GM12801 (cell line): ENCODE results near the gene ELP5.

ENCODE experiments used
- TF ChIP-seq, protein P1 (sequence below): IDR thresholded peaks from one replicate; pipeline ENCODE4 v1.5.1; 2011; ENCODE audit warnings: control low read depth; ENCODE audit not compliant: insufficient read length; ENCODE audit errors: extremely low read depth

Gene ELP5

DNA sequence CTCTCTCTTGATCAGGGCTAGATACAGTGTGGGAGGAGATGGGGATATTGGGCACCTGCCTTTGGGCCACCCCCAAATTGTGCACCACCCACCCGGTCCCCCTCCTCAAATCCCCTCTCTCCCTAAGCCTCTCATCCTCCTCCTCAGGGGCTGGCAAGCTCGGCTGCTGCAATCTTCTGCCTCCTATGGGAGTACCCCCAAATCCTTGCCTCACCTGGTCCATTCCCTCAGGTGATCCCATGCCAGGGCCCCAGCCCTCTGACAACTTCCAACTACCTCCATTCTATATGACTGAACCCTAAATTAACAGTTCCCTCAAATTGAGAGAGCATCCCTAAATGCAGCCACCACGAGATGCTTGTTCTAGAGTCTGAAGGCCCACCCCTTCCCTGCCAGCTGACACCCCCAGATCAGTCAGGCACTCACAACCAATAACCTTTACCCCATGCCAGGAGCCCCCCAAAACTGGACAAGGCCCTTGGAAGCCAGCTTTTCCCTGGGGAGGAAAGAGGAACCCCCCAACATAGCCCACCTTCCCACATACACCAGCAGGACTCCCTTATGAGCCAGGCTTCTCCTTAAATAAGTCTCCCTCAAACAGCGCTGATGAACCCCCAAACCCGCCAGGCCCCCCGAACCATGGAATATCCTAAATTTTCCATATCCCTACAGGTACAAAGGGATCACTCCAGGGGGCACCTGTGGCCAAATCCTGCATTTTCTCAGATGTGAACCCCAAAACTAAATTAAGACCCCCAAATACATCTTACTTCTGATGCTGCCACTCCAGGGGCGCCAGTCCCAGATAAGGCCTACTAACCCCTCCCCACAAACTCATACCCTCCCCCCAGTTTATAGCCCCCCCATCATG is 35.5 kb upstream of the ELP5 start:
- TF ChIP-seq, protein P1, sequence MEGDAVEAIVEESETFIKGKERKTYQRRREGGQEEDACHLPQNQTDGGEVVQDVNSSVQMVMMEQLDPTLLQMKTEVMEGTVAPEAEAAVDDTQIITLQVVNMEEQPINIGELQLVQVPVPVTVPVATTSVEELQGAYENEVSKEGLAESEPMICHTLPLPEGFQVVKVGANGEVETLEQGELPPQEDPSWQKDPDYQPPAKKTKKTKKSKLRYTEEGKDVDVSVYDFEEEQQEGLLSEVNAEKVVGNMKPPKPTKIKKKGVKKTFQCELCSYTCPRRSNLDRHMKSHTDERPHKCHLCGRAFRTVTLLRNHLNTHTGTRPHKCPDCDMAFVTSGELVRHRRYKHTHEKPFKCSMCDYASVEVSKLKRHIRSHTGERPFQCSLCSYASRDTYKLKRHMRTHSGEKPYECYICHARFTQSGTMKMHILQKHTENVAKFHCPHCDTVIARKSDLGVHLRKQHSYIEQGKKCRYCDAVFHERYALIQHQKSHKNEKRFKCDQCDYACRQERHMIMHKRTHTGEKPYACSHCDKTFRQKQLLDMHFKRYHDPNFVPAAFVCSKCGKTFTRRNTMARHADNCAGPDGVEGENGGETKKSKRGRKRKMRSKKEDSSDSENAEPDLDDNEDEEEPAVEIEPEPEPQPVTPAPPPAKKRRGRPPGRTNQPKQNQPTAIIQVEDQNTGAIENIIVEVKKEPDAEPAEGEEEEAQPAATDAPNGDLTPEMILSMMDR: no peak

DNA sequence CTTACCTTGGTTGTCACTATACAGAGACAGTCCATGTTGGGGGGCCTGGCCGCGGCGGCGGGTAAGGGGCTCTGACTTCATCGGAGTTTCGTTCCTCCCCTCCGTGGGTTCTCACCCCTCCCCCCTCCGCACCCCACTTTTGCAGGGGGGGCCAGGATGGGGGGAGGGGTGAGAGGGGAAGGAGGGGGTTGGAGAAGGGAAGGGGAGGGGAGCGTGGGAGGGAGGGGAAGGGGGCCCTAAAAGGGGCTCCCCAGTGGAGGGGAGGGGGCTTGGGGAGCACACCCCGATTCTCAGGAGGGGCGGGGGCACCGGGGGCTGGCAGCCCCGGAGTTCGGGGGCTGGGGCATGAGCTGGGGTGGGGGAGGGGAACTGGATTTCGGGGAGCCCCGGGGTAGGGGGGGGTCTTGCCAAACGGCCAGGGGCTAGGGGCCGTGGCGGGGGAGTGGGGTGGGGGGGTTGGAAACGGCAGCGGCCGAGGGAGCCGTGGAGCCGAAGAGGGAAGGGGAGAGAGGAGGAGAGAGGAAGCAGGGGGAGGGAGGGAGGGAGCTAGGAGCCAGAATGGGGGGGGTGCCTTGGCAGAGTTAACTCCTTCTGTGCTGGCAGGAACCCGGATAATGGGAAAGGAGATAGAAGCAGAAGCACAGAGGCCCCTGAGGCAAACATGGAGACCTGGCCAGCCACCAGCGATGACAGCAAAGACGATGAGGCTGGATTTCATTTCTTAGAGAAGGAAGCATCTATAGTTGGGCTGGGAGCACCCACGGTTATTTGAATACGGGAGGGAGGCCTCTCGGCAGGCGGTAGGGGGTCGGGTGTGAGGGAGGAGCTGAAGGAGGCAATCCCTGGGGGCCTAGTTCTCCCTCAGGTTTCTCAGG is 34.7 kb upstream of the ELP5 start:
- TF ChIP-seq, protein P1: no peak

DNA sequence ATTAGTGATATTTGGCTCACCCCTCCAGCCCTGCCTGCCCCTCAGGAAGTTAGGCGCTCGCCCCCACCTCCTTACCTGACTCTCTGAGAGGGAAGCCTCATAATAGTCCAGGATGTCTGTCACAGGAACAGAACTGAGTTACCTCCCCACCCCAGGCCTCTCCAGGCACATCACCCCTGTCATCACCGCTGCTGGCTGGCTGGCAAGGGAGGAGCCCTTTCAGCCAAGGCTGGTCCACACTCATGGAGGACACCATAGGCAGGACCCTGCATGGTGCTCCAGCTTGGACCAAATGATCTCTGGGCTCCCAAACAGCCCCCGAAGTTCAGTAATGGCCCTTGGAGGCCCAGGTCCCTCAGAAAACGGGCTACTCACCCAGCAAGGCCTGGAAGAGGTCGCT is 33.8 kb upstream of the ELP5 start:
- TF ChIP-seq, protein P1: no peak

DNA sequence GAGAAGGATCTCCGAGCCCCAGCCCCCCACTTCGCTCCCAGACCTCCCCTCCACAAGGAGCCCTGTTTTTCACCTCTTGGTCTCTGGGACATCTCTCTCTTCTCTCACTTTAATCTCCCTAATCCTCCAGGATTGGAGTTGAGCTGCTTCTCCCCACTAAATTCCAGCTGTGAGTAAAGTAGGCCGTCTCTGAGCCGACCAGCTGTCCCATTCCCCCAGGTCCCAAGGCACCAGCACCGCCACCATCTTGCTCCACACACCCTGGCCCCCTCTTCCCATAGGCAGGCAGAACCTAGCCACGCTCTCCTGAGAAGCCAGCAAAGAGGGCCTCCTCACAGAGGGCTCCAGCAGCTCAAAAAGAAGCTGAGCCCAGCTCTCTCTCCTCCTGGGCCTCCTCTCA is 33.3 kb upstream of the ELP5 start:
- TF ChIP-seq, protein P1: no peak

DNA sequence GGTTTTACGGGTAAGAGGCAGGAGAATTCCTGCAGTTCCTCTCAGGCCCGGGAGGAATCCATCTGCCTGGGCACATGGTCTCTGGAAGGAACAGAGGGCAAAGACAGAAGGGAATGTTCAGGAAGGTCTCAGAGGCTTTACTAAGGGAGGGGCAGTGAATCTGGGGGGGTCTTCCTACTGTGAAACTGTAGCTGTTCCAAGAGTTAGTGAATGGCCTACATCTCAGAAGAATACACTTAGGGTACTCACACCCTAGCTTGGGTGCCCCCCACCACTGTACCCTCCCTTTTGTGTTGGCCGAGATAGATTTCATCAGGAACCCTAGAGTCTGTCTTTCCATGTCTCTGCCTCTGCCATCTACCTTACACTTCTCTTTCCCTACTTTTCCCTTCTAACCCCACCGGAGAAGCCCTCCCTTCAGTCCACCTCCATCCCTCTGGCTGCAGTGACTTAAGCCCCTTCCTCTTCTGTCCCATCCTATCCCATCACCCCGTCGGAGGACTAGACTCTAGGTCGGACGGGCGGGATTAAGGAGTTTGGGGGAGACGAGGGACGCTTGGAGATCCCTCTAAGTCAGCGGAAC is 32.7 kb upstream of the ELP5 start:
- TF ChIP-seq, protein P1: no peak

DNA sequence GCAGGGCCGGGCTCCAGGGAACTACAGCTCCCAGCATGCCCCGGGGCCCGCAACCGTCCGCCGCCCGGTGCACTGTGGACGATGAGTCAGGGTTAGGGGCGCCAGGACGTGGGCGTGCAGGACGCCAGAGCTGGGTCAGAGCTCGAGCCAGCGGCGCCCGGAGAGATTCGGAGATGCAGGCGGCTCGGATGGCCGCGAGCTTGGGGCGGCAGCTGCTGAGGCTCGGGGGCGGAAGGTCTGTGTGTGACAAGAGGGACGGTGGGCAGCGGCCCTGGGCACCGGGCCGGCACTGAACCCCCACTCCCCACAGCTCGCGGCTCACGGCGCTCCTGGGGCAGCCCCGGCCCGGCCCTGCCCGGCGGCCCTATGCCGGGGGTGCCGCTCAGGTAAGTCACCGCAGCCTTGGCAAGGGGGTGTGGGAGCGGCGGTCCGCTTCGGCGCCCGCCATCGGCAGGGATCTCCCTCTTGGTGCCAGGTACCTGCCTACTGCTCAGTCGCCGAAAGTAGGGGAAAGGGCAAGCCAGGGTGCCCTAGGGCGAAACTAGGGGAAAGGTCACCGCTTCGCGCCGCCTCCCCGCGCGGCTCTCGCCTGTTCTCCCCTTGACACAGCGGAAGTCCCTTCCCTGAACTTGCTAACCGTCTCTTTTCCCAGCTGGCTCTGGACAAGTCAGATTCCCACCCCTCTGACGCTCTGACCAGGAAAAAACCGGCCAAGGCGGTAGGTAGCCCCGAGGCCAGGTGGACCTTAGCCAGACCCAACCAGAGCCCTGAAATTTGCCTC is 32.0 kb upstream of the ELP5 start, which contains the start of the genes ACADVL and DLG4:
ACADVL (plus strand) TSS at position 127 of the 781 bp plus-strand sequence; CDS start at position 174, 47 bp downstream.
DLG4 (minus strand) TSS at position 25 of the 781 bp plus-strand sequence.
- TF ChIP-seq, protein P1: no peak
